ENCODE results near the gene SCGB3A2. TPM values are rescaled to one million over a fixed set of nuclear protein-coding genes. Genes with fewer than 3 reads are reported as not detected.

The SCGB3A2 gene
- total RNA-seq, 1 experiment from 2014 or later = not detected

DNA sequence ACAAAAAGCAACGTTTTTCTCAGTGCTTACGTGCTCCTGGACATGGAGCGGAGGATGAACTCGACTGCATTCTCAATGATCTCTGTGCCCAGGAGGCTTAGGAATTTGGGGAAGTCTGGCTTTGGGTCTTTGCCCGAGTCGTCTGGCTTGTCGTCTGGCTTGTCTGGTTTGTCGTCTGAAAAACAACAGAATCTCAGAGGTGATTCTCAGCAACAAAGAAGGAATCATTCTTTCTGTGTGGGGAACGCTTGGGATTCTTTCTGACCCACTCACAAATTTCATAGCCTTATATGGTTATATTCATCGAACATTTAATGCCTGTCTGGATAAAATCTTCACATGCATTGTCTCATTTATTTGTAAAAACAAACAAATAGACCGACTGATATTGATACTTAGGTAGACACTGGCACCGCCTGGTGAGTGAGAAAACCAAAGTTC is 23.1 kb downstream of the SCGB3A2 start:
- H3K4me1 Mint-ChIP-seq (ENCODE audit: low read depth, unreplicated experiment) = peaks cover 45% of the 10 kb centered on the region
- DNase-seq = no peak
- no peaks in the 10 kb centered on the region for H3K36me3 Mint-ChIP-seq (ENCODE audit: insufficient read depth, unreplicated experiment)
- H3K27me3 Mint-ChIP-seq (ENCODE audit: unreplicated experiment) = no peaks in the 10 kb centered on the region
- no peak overlapping the region for H3K27ac Mint-ChIP-seq (ENCODE audit: unreplicated experiment)
- CTCF ChIA-PET = interaction anchor here (0.6 kb wide), 1 partner anchor 32 kb away, joined by 3 read pairs; no protein-coding TSS in a partner anchor
- BruUV-seq (replicated peaks) = no TSS peak
- no peak overlapping the region for H3K4me3 Mint-ChIP-seq (ENCODE audit: low read depth, unreplicated experiment)
- peaks cover 4% of the 10 kb centered on the region for H3K9me3 Mint-ChIP-seq (ENCODE audit: low read depth, unreplicated experiment)
- intact Hi-C loops (cut with micrococcal nuclease; ENCODE audit: unreplicated experiment) = no loop called here
- TF ChIP-seq, protein P1, sequence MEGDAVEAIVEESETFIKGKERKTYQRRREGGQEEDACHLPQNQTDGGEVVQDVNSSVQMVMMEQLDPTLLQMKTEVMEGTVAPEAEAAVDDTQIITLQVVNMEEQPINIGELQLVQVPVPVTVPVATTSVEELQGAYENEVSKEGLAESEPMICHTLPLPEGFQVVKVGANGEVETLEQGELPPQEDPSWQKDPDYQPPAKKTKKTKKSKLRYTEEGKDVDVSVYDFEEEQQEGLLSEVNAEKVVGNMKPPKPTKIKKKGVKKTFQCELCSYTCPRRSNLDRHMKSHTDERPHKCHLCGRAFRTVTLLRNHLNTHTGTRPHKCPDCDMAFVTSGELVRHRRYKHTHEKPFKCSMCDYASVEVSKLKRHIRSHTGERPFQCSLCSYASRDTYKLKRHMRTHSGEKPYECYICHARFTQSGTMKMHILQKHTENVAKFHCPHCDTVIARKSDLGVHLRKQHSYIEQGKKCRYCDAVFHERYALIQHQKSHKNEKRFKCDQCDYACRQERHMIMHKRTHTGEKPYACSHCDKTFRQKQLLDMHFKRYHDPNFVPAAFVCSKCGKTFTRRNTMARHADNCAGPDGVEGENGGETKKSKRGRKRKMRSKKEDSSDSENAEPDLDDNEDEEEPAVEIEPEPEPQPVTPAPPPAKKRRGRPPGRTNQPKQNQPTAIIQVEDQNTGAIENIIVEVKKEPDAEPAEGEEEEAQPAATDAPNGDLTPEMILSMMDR (IDR thresholded peaks at IDR 0.05; ENCODE audit: unreplicated experiment) = no peak

DNA sequence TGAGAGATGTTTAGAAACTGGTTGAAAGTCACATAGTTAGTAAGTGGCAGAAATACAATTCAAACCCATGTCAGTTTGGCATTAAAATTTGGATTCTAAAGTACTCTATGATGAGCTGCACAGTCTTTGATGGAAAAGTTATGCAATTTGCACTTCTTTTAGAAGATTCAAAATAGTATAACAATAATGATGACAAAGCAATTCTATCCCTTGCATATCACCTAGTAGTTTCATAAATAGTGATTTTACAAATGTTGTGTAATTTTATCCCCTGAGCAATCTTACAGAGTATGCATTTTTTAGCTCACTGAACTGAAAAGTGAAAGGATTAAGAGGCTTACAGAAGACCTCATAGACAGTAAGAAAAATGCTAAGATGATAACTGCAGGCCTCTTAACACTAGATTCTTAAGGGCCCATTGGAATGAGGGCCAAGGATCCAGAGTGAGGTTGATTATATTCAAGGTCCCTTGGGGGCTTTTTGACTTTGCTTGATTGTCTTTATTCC is 24.2 kb downstream of the SCGB3A2 start:
- CTCF ChIA-PET = no interaction called here
- H3K9me3 Mint-ChIP-seq (ENCODE audit: low read depth, unreplicated experiment) = peaks cover 4% of the 10 kb centered on the region
- no peak overlapping the region for H3K4me3 Mint-ChIP-seq (ENCODE audit: low read depth, unreplicated experiment)
- TF ChIP-seq, protein P1 (IDR thresholded peaks at IDR 0.05; ENCODE audit: unreplicated experiment) = no peak
- no peak for DNase-seq
- no peak overlapping the region for H3K27ac Mint-ChIP-seq (ENCODE audit: unreplicated experiment)
- H3K36me3 Mint-ChIP-seq (ENCODE audit: insufficient read depth, unreplicated experiment) = no peaks in the 10 kb centered on the region
- H3K27me3 Mint-ChIP-seq (ENCODE audit: unreplicated experiment) = no peaks in the 10 kb centered on the region
- peaks cover 46% of the 10 kb centered on the region for H3K4me1 Mint-ChIP-seq (ENCODE audit: low read depth, unreplicated experiment)
- BruUV-seq (replicated peaks) = no TSS peak
- intact Hi-C loops (cut with micrococcal nuclease; ENCODE audit: unreplicated experiment) = no loop called here

DNA sequence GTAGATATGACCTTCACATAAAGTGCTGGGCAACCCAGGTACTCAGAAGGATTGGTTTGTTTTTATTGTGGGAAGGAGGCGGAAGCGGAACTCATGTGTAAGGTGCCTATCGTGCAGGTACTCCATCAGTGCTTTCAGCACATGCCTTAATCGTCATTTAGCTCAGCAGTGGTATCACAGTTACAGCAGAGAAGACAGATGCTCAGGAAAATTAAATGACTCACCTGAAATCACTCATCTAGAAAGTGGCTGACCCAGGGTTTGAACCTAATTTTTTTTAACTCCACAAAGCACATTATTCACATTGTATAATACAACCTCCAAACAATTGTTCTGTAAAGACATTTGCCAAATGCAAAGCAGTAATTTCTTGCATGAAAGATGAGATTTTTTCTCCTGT is 25.6 kb downstream of the SCGB3A2 start:
- CTCF ChIA-PET = no interaction called here

DNA sequence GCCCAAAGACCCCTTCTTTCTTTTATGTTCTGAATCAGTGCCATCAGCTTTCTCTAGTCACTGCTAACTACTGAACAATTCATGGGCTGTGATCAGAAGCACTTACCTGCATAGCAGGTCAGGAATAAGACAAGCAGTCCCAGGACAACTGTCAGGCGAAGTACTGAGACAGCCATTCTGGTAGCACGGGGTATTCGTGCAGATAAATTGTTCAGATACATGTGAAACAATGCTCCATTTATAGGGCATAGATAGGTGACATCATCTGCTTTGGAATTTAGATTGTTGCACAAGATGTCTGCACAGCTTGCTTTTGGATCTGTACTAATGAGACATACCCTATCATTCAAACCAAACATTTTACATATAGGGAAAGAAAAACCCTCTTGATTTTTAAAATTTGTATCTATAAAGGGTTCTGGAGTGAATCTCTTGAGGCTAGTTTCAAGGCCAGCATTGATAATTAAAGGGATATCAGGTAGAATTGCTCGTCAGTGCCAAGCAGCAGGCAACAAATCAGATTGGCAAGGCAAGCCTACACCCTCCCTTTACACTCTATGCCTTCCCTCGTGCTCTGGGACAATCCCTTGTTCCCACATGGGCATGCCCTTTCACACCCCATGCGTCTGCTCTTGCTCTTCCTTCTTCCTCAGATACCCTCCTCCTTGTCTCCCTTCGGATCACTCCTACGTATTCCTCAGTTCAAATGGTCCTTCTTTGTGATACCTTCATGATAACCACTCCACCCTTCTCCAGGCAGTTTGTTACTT is 28.0 kb downstream of the SCGB3A2 start, which contains the start of gene C5orf46:
TSS of gene C5orf46 (minus strand) at position 213 of the 770 bp plus-strand sequence. CDS start at position 176, 37 bp downstream.
- TF ChIP-seq, protein P1 (IDR thresholded peaks at IDR 0.05; ENCODE audit: unreplicated experiment) = no peak
- intact Hi-C loops (cut with micrococcal nuclease; ENCODE audit: unreplicated experiment) = no loop called here
- Mint-ChIP-seq H3K4me3 (ENCODE audit: low read depth, unreplicated experiment) (peak within 1 kb of the TSS; percentile 34), H3K9me3 (ENCODE audit: low read depth, unreplicated experiment) (no peaks in the 10 kb centered on the region), H3K27ac (ENCODE audit: unreplicated experiment) (peak within 1 kb of the TSS; percentile 83), H3K36me3 (ENCODE audit: insufficient read depth, unreplicated experiment) (no peaks in the 10 kb centered on the region), H3K4me1 (ENCODE audit: low read depth, unreplicated experiment) (peaks cover 22% of the 10 kb centered on the region), H3K27me3 (ENCODE audit: unreplicated experiment) (no peaks in the 10 kb centered on the region)
- CTCF ChIA-PET = interaction anchor here (1.1 kb wide), 1 partner anchor 23 kb away, joined by 3 read pairs; no protein-coding TSS in a partner anchor
- no TSS peak for BruUV-seq (replicated peaks)
- peak; percentile 29 for DNase-seq

More for the DNA sequence above, 25.6 kb downstream of the SCGB3A2 start:
- Mint-ChIP-seq H3K4me1 (ENCODE audit: low read depth, unreplicated experiment) (peaks cover 31% of the 10 kb centered on the region), H3K9me3 (ENCODE audit: low read depth, unreplicated experiment) (no peaks in the 10 kb centered on the region), H3K27me3 (ENCODE audit: unreplicated experiment) (no peaks in the 10 kb centered on the region), H3K27ac (ENCODE audit: unreplicated experiment) (no peak overlapping the region), H3K36me3 (ENCODE audit: insufficient read depth, unreplicated experiment) (no peaks in the 10 kb centered on the region), H3K4me3 (ENCODE audit: low read depth, unreplicated experiment) (no peak overlapping the region)
- BruUV-seq (replicated peaks) = no TSS peak
- TF ChIP-seq, protein P1 (IDR thresholded peaks at IDR 0.05; ENCODE audit: unreplicated experiment) = no peak
- intact Hi-C loops (cut with micrococcal nuclease; ENCODE audit: unreplicated experiment) = no loop called here
- DNase-seq = no peak

Measured in Calu3 (cell line).